ENCODE measurements around the gene CLCN7. TPM values are rescaled to one million over a fixed set of nuclear protein-coding genes. Genes with fewer than 3 reads are reported as not detected.

The CLCN7 gene
- total and polyA plus RNA-seq, 2 of the 8 experiments (the other 6 are each of a cell fraction or from before 2014, with no cell fraction given), result 38.6 to 81.5 TPM

- TF ChIP-seq EGR1 (IDR thresholded peaks at IDR 0.05; ENCODE audit: borderline replicate concordance, low read depth, low read length) (no peak), JUN (IDR thresholded peaks at IDR 0.05; ENCODE audit: low read depth, low read length) (no peak)
Measured at GRCh38 chr16:1455190-1456171, 19.3 kb downstream of the CLCN7 start (continued).
